WTC11 (cell line): Measurements from ENCODE around the gene RIPPLY1. TPM values are rescaled to one million over a fixed set of nuclear protein-coding genes. Genes with fewer than 3 reads are reported as not detected.

Source experiments
- ATAC-seq: fragments of 200-7000 bp; cut with Tn5 transposase; 2 replicates; pipeline ENCODE4 v1.10.0; 2021; ENCODE audit warnings: mild to moderate bottlenecking, moderate library complexity
- CTCF ChIA-PET: fragments of 300-600 bp; sonication (Branson Sonifier 250); formaldehyde crosslinking; loops from one replicate; lab custom pipeline; 2021; ENCODE audit warnings: antibody characterized with exemption; lab: Charles Lee
- POLR2A ChIA-PET: fragments of 350-600 bp; sonication (Branson Sonifier 250); formaldehyde crosslinking; loops from one replicate; lab custom pipeline; 2021; ENCODE audit warnings: antibody characterized with exemption; lab: Charles Lee
- DNase-seq: peaks from one replicate; pipeline ENCODE4 v3.0.0; 2021; ENCODE audit warnings: low spot score
- H3K27ac Mint-ChIP-seq: 2 replicates; pipeline ENCODE4 v1.8.0; 2021; ENCODE audit warnings: mixed read lengths
- H3K27me3 Mint-ChIP-seq: 2 replicates; pipeline ENCODE4 v1.8.0; 2021; ENCODE audit warnings: low read depth, mild to moderate bottlenecking, moderate library complexity, mixed read lengths
- H3K36me3 Mint-ChIP-seq: 2 replicates; pipeline ENCODE4 v1.8.0; 2021; ENCODE audit warnings: mixed read lengths
- H3K4me1 Mint-ChIP-seq: 2 replicates; pipeline ENCODE4 v1.8.0; 2022; ENCODE audit warnings: mixed read lengths
- H3K4me3 Mint-ChIP-seq: 2 replicates; pipeline ENCODE4 v1.8.0; 2021; ENCODE audit warnings: mild to moderate bottlenecking, moderate library complexity, mixed read lengths
- H3K9me3 Mint-ChIP-seq: 2 replicates; pipeline ENCODE4 v1.8.0; 2021; ENCODE audit warnings: mixed read lengths
- CBFB ChIP-seq: sonication (generic); formaldehyde crosslinking; IDR thresholded peaks from 2 replicates; pipeline ENCODE4 v1.8.1; 2022; ENCODE audit warnings: mild to moderate bottlenecking, low read depth, missing genetic modification reagents
- CREB1 ChIP-seq: sonication (generic); formaldehyde crosslinking; IDR thresholded peaks from 2 replicates; pipeline ENCODE4 v1.8.0; 2023; ENCODE audit warnings: mild to moderate bottlenecking, missing genetic modification reagents
- HMGA2 ChIP-seq: fragments of 250-450 bp; sonication (Bioruptor Pico); IDR thresholded peaks from 2 replicates; pipeline ENCODE4 v1.4.0; 2021; ENCODE audit warnings: mild to moderate bottlenecking, moderate library complexity
- JAZF1 ChIP-seq: fragments of 250-450 bp; sonication (Bioruptor Pico); IDR thresholded peaks from 2 replicates; pipeline ENCODE4 v1.9.0; 2021; ENCODE audit warnings: moderate library complexity, mild to moderate bottlenecking, inconsistent platforms
- NR1H2 ChIP-seq: sonication (generic); formaldehyde crosslinking; IDR thresholded peaks from 2 replicates; pipeline ENCODE4 v1.9.0; 2021; ENCODE audit warnings: mild to moderate bottlenecking, moderate library complexity, missing genetic modification reagents
- OVOL2 ChIP-seq: fragments of 250-450 bp; sonication (Bioruptor Pico); IDR thresholded peaks from 2 replicates; pipeline ENCODE4 v1.9.0; 2021; ENCODE audit warnings: mild to moderate bottlenecking, borderline replicate concordance
- TCF7 ChIP-seq: sonication (generic); formaldehyde crosslinking; IDR thresholded peaks from 2 replicates; pipeline ENCODE4 v1.8.0; 2022; ENCODE audit warnings: mild to moderate bottlenecking, low read depth, missing genetic modification reagents, moderate library complexity
- ZNF121 ChIP-seq: sonication (generic); formaldehyde crosslinking; IDR thresholded peaks from 2 replicates; pipeline ENCODE4 v1.8.0; 2023; ENCODE audit warnings: missing genetic modification reagents
- ZNF423 ChIP-seq: fragments of 250-450 bp; sonication (Bioruptor Pico); IDR thresholded peaks from 2 replicates; pipeline ENCODE4 v2.1.2; 2022; ENCODE audit warnings: mild to moderate bottlenecking, moderate library complexity
- total RNA-seq: library from RNA; stranded (reverse); gene quantifications from 3 replicates; pipeline ENCODE4 v1.2.3, GENCODE V29; 2021
- TF ChIP-seq, protein P1 (sequence below): sonication (generic); formaldehyde crosslinking; IDR thresholded peaks from 2 replicates; pipeline ENCODE4 v1.8.1; 2022; ENCODE audit warnings: mild to moderate bottlenecking, moderate library complexity, missing genetic modification reagents
- TF ChIP-seq, protein P2 (sequence below): sonication (generic); formaldehyde crosslinking; IDR thresholded peaks from 2 replicates; pipeline ENCODE4 v1.8.0; 2022; ENCODE audit warnings: mild to moderate bottlenecking, missing genetic modification reagents
- TF ChIP-seq, protein P3 (sequence below): sonication (generic); formaldehyde crosslinking; IDR thresholded peaks from 2 replicates; pipeline ENCODE4 v1.8.1; 2023; ENCODE audit warnings: mild to moderate bottlenecking, moderate library complexity, missing genetic modification reagents
- TF ChIP-seq, protein P4 (sequence below): sonication (generic); formaldehyde crosslinking; IDR thresholded peaks from 2 replicates; pipeline ENCODE4 v1.8.1; 2022; ENCODE audit warnings: missing genetic modification reagents, borderline replicate concordance
- TF ChIP-seq, protein P5 (sequence below): fragments of 250-450 bp; sonication (Bioruptor Pico); conservative IDR thresholded peaks from 2 replicates; pipeline ENCODE4 v1.9.0; 2021; ENCODE audit warnings: mild to moderate bottlenecking
- TF ChIP-seq, protein P6 (sequence below): fragments of 250-450 bp; sonication (Bioruptor Pico); IDR thresholded peaks from 2 replicates; pipeline ENCODE4 v1.8.0; 2021; ENCODE audit warnings: mild to moderate bottlenecking
- TF ChIP-seq, protein P7 (sequence below): sonication (generic); formaldehyde crosslinking; IDR thresholded peaks from 2 replicates; pipeline ENCODE4 v1.8.1; 2023; ENCODE audit warnings: mild to moderate bottlenecking, missing genetic modification reagents, borderline replicate concordance

RIPPLY1 gene
- total RNA-seq, 1 experiment from 2014 or later: not detected

DNA sequence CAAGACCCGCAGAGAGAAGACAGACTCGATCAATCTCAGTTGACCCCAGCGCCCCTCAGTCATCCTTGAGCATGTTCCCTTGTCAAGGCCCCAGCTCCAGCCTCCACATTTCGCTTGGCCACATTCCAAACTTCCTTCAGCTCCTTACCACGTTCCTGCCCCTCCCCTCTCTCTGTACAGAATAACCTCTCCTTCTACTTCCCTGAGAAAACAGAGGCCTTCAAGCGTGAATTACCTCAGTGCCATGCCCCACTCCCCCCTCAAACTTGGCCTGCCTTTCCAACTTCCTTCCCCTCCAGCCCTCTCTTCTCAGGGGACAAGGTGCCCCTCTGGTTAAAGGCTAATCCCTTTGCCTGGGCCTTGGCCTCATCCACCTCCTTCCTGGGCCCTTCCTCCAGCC is 3.2 kb upstream of the RIPPLY1 start:
- Mint-ChIP-seq H3K36me3 (no peaks in the 10 kb centered on the region), H3K27me3 (no peaks in the 10 kb centered on the region), H3K4me3 (no peak overlapping the region)
- TF ChIP-seq, protein P1, sequence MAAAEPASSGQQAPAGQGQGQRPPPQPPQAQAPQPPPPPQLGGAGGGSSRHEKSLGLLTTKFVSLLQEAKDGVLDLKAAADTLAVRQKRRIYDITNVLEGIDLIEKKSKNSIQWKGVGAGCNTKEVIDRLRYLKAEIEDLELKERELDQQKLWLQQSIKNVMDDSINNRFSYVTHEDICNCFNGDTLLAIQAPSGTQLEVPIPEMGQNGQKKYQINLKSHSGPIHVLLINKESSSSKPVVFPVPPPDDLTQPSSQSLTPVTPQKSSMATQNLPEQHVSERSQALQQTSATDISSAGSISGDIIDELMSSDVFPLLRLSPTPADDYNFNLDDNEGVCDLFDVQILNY (CRISPR knock-in tag): no peak
- TF ChIP-seq NR1H2 (CRISPR knock-in tag) (no peak), TCF7 (no peak), OVOL2 (no peak), JAZF1 (CRISPR knock-in tag) (no peak), CREB1 (CRISPR knock-in tag) (no peak), ZNF423 (CRISPR knock-in tag) (no peak), CBFB (CRISPR knock-in tag) (no peak), ZNF121 (no peak), HMGA2 (CRISPR knock-in tag) (no peak)
- TF ChIP-seq, protein P2, sequence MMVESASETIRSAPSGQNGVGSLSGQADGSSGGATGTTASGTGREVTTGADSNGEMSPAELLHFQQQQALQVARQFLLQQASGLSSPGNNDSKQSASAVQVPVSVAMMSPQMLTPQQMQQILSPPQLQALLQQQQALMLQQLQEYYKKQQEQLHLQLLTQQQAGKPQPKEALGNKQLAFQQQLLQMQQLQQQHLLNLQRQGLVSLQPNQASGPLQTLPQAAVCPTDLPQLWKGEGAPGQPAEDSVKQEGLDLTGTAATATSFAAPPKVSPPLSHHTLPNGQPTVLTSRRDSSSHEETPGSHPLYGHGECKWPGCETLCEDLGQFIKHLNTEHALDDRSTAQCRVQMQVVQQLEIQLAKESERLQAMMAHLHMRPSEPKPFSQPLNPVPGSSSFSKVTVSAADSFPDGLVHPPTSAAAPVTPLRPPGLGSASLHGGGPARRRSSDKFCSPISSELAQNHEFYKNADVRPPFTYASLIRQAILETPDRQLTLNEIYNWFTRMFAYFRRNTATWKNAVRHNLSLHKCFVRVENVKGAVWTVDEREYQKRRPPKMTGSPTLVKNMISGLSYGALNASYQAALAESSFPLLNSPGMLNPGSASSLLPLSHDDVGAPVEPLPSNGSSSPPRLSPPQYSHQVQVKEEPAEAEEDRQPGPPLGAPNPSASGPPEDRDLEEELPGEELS (CRISPR knock-in tag): no peak
- TF ChIP-seq, protein P3, sequence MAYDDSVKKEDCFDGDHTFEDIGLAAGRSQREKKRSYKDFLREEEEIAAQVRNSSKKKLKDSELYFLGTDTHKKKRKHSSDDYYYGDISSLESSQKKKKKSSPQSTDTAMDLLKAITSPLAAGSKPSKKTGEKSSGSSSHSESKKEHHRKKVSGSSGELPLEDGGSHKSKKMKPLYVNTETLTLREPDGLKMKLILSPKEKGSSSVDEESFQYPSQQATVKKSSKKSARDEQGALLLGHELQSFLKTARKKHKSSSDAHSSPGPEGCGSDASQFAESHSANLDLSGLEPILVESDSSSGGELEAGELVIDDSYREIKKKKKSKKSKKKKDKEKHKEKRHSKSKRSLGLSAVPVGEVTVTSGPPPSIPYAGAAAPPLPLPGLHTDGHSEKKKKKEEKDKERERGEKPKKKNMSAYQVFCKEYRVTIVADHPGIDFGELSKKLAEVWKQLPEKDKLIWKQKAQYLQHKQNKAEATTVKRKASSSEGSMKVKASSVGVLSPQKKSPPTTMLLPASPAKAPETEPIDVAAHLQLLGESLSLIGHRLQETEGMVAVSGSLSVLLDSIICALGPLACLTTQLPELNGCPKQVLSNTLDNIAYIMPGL (CRISPR knock-in tag): no peak
- TF ChIP-seq, protein P4, sequence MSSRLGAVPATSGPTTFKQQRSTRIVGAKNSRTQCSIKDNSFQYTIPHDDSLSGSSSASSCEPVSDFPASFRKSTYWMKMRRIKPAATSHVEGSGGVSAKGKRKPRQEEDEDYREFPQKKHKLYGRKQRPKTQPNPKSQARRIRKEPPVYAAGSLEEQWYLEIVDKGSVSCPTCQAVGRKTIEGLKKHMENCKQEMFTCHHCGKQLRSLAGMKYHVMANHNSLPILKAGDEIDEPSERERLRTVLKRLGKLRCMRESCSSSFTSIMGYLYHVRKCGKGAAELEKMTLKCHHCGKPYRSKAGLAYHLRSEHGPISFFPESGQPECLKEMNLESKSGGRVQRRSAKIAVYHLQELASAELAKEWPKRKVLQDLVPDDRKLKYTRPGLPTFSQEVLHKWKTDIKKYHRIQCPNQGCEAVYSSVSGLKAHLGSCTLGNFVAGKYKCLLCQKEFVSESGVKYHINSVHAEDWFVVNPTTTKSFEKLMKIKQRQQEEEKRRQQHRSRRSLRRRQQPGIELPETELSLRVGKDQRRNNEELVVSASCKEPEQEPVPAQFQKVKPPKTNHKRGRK (CRISPR knock-in tag): no peak
- TF ChIP-seq, protein P5, sequence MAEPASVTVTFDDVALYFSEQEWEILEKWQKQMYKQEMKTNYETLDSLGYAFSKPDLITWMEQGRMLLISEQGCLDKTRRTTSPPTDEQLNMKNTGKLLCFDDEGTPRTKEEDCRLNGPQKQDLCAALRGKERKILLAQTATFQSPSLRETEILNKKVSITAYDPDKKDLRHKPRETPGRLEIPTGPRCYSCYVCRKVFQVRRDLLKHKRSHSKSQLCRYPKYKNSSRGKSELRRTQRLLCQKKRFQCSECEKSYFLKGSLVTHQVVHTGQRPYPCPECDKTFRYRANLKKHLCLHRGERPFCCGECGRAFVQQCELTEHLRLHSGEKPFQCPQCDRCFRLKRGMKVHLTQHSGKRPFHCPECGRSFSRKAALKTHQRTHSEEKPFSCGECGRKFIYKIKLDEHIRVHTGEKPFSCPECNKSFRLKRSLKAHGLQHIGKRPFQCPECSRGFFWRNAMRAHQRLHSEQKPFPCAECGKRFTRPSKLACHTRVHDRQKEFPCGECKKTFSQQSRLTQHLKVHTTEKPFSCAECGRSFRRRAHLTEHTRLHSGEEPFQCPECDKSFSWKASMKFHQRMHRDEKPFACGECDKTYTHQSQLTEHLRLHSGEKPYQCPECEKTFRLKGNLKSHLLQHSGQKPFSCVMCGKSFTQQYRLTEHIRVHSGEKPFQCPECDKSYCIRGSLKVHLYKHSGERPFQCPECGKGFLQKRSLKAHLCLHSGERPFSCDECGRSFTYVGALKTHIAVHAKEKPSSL: no peak
- TF ChIP-seq, protein P6, sequence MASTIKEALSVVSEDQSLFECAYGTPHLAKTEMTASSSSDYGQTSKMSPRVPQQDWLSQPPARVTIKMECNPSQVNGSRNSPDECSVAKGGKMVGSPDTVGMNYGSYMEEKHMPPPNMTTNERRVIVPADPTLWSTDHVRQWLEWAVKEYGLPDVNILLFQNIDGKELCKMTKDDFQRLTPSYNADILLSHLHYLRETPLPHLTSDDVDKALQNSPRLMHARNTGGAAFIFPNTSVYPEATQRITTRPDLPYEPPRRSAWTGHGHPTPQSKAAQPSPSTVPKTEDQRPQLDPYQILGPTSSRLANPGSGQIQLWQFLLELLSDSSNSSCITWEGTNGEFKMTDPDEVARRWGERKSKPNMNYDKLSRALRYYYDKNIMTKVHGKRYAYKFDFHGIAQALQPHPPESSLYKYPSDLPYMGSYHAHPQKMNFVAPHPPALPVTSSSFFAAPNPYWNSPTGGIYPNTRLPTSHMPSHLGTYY (CRISPR knock-in tag): no peak
- TF ChIP-seq, protein P7, sequence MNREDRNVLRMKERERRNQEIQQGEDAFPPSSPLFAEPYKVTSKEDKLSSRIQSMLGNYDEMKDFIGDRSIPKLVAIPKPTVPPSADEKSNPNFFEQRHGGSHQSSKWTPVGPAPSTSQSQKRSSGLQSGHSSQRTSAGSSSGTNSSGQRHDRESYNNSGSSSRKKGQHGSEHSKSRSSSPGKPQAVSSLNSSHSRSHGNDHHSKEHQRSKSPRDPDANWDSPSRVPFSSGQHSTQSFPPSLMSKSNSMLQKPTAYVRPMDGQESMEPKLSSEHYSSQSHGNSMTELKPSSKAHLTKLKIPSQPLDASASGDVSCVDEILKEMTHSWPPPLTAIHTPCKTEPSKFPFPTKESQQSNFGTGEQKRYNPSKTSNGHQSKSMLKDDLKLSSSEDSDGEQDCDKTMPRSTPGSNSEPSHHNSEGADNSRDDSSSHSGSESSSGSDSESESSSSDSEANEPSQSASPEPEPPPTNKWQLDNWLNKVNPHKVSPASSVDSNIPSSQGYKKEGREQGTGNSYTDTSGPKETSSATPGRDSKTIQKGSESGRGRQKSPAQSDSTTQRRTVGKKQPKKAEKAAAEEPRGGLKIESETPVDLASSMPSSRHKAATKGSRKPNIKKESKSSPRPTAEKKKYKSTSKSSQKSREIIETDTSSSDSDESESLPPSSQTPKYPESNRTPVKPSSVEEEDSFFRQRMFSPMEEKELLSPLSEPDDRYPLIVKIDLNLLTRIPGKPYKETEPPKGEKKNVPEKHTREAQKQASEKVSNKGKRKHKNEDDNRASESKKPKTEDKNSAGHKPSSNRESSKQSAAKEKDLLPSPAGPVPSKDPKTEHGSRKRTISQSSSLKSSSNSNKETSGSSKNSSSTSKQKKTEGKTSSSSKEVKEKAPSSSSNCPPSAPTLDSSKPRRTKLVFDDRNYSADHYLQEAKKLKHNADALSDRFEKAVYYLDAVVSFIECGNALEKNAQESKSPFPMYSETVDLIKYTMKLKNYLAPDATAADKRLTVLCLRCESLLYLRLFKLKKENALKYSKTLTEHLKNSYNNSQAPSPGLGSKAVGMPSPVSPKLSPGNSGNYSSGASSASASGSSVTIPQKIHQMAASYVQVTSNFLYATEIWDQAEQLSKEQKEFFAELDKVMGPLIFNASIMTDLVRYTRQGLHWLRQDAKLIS (CRISPR knock-in tag): no peak
- TF ChIP-seq, all 79 proteins: peak for 0
- H3K9me3 Mint-ChIP-seq: no peaks in the 10 kb centered on the region
- ChIA-PET POLR2A (no interaction called here), CTCF (interaction anchor here (1.4 kb wide), 1 partner anchor 12 kb away, joined by 5 read pairs; no protein-coding TSS in a partner anchor)
- H3K4me1 Mint-ChIP-seq: no peaks in the 10 kb centered on the region
- DNase-seq (no peak), ATAC-seq (no peak)
- H3K27ac Mint-ChIP-seq: no peak overlapping the region
